GM21423 (cell line): ENCODE results near the gene MRPL17.

ENCODE experiments used
- ATAC-seq: cut with Tn5 transposase; IDR thresholded peaks from one replicate; pipeline ENCODE4 v1.9.1; 2021; ENCODE audit warnings: mild to moderate bottlenecking, moderate library complexity; ENCODE audit not compliant: unreplicated experiment

Gene MRPL17

GRCh38 chr11:6655020-6655789, 27.9 kb downstream of the MRPL17 start:
- ATAC-seq: no peak

GRCh38 chr11:6654281-6655019, 28.7 kb downstream of the MRPL17 start:
- no peak for ATAC-seq

- no peak for ATAC-seq
Observed at GRCh38 chr11:6653656-6654055, 29.5 kb downstream of the MRPL17 start.

- no peak for ATAC-seq
Observed at GRCh38 chr11:6653097-6653496, 30.0 kb downstream of the MRPL17 start.

GRCh38 chr11:6652182-6652581, 31.0 kb downstream of the MRPL17 start:
- ATAC-seq: no peak

GRCh38 chr11:6650980-6651379, 32.2 kb downstream of the MRPL17 start:
- ATAC-seq: no peak

GRCh38 chr11:6650104-6650503, 33.0 kb downstream of the MRPL17 start:
- ATAC-seq: no peak

GRCh38 chr11:6648501-6648900, 34.6 kb downstream of the MRPL17 start:
- no peak for ATAC-seq

GRCh38 chr11:6647836-6648235, 35.3 kb downstream of the MRPL17 start:
- ATAC-seq: no peak

GRCh38 chr11:6646918-6647679, 36.0 kb downstream of the MRPL17 start:
- ATAC-seq: peak; percentile 95

GRCh38 chr11:6646576-6646917, 36.6 kb downstream of the MRPL17 start:
- ATAC-seq: no peak

- no peak for ATAC-seq
Observed at GRCh38 chr11:6646071-6646470, 37.1 kb downstream of the MRPL17 start.

GRCh38 chr11:6642957-6643356, 40.2 kb downstream of the MRPL17 start:
- ATAC-seq: no peak

GRCh38 chr11:6640985-6641701, 42.0 kb downstream of the MRPL17 start:
- ATAC-seq: no peak

- no peak for ATAC-seq
Observed at GRCh38 chr11:6640036-6640984, 42.8 kb downstream of the MRPL17 start.

- no peak for ATAC-seq
Observed at GRCh38 chr11:6638429-6638828, 44.7 kb downstream of the MRPL17 start.

- no peak for ATAC-seq
Observed at GRCh38 chr11:6637871-6638270, 45.3 kb downstream of the MRPL17 start.

- ATAC-seq: no peak
Observed at GRCh38 chr11:6636480-6636879, 46.7 kb downstream of the MRPL17 start.

- ATAC-seq: no peak
Observed at GRCh38 chr11:6635082-6635932, 47.8 kb downstream of the MRPL17 start.
